SK-N-SH (cell line): ENCODE results near the gene ARHGAP6.

ENCODE experiments used
- CTCF ChIP-seq: fragments of 200-600 bp; sonication (generic); IDR thresholded peaks from 2 replicates; pipeline ENCODE4 v1.6.1; 2017; ENCODE audit warnings: antibody characterized with exemption, mild to moderate bottlenecking, moderate library complexity
- EZH2phosphoT487 ChIP-seq: fragments of 200-600 bp; sonication (generic); IDR thresholded peaks from 2 replicates; pipeline ENCODE4 v1.6.1; 2017; ENCODE audit warnings: low read depth, mixed run types, mild to moderate bottlenecking, antibody characterized with exemption, moderate library complexity, borderline replicate concordance
- FOXJ3 ChIP-seq: sonication (generic); formaldehyde crosslinking; IDR thresholded peaks from 2 replicates; pipeline ENCODE4 v1.5.1; 2020; ENCODE audit warnings: mild to moderate bottlenecking, missing genetic modification reagents
- GABPA ChIP-seq: IDR thresholded peaks from 2 replicates; pipeline ENCODE4 v1.4.0; 2012; ENCODE audit warnings: low read depth, mild to moderate bottlenecking
- JUND ChIP-seq: IDR thresholded peaks from 2 replicates; pipeline ENCODE4 v1.4.0; 2012
- NFIC ChIP-seq: IDR thresholded peaks from 2 replicates; pipeline ENCODE4 v1.4.0; 2012; ENCODE audit warnings: borderline replicate concordance
- POLR2AphosphoS5 ChIP-seq: IDR thresholded peaks from 2 replicates; pipeline ENCODE4 v1.6.1; 2012; ENCODE audit warnings: low read depth, low read length
- RAD21 ChIP-seq: IDR thresholded peaks from 2 replicates; pipeline ENCODE4 v1.6.1; 2012; ENCODE audit warnings: mild to moderate bottlenecking, low read length
- RCOR1 ChIP-seq: fragments of 150-350 bp; IDR thresholded peaks from 2 replicates; pipeline ENCODE4 v1.6.1; 2017; ENCODE audit warnings: antibody characterized with exemption, low read length
- REST ChIP-seq: IDR thresholded peaks from 2 replicates; pipeline ENCODE4 v1.6.1; 2012; ENCODE audit warnings: mild to moderate bottlenecking, low read depth, low read length, moderate library complexity
- TAF1 ChIP-seq: IDR thresholded peaks from 2 replicates; pipeline ENCODE4 v1.6.1; 2012; ENCODE audit warnings: low read depth, mild to moderate bottlenecking, low read length, moderate library complexity, borderline replicate concordance
- USF1 ChIP-seq: IDR thresholded peaks from 2 replicates; pipeline ENCODE4 v1.4.0; 2012; ENCODE audit warnings: low read depth, borderline replicate concordance
- USF2 ChIP-seq: fragments of 150-350 bp; IDR thresholded peaks from 2 replicates; pipeline ENCODE4 v1.6.1; 2017; ENCODE audit warnings: antibody characterized with exemption, low read length, low read depth, borderline replicate concordance
- YY1 ChIP-seq: IDR thresholded peaks from 2 replicates; pipeline ENCODE4 v1.4.0; 2012; ENCODE audit warnings: low read depth, mild to moderate bottlenecking

- TF ChIP-seq YY1 = no peak
- TF ChIP-seq EZH2phosphoT487 = no peak
- no peak for TF ChIP-seq CTCF
- no peak for TF ChIP-seq FOXJ3 (CRISPR knock-in tag)
- no peak for TF ChIP-seq POLR2AphosphoS5
- no peak for TF ChIP-seq REST
- no peak for TF ChIP-seq RAD21
- no peak for TF ChIP-seq GABPA
- no peak for TF ChIP-seq NFIC
- no peak for TF ChIP-seq JUND
- TF ChIP-seq TAF1 = no peak
- TF ChIP-seq RCOR1 = no peak
- TF ChIP-seq USF2 = no peak
- TF ChIP-seq USF1 = no peak
Measured at GRCh38 chrX:11347300-11347699, 318.4 kb downstream of the ARHGAP6 start.
